ENCODE results near the gene INF2.

The INF2 gene

GRCh38 chr14:104676694-104677511 lies 12.5 kb upstream of the INF2 start:
- ChIA-PET POLR2A (interaction anchor here (0.6 to 0.7 kb wide), 4 partner anchors 12 to 580 kb away, joined by 3 to 9 read pairs (median 6); no protein-coding TSS in a partner anchor), CTCF (interaction anchor here (1.1 to 2.5 kb wide), 7 partner anchors 11 to 46 kb away, joined by 3 to 9 read pairs (median 5); no protein-coding TSS in a partner anchor)

DNA sequence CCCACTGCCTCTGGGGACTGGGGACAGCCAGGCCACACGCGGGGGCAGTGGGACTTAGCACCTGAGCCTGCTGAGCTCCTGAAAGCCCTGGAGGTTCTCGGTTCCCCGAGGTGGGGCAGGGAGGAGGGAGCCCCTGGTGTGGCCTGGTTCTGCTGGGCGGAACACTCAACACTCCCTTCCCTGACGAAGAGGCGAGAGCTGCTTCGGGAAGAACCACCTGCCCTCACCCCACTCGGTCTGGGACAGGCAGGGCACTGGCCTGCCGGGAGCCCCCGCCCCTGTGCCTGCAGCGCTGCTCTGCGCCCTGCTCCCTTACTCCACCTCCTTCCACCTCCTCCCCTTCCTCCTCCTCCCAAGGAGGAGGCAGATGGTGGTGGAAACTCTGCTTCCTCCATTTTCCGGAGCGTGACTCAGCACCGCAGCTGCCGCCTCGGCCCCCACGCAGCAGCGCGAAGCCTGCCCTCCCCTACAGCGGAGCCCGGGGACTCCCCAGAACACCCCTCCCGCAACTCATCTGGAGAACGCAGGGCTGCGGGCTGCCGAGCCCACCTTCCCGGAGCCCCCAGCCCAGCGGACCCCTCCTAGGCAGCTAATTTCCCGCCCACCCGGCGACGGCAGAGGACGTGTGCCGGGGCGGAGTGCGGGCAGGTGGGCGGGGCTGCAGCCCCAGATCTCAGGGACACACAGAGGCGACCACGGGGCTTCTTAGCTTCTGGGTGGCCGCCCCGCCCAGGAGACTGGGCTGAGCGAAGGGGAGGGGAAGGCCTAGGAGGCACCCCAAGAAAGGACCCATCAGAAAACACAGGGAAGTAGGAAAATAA lies 11.7 kb upstream of the INF2 start:
- TF ChIP-seq CTCF (IDR thresholded peaks at IDR 0.05; ENCODE audit: control extremely low read depth, extremely low read depth, low read depth, missing control alignments), result no peak
- ChIA-PET POLR2A (interaction anchor here (0.6 kb wide), 1 partner anchor 581 kb away, joined by 5 read pairs; no protein-coding TSS in a partner anchor), CTCF (interaction anchor here (1.1 to 2.5 kb wide), 8 partner anchors 12 to 45 kb away, joined by 3 to 9 read pairs (median 5); no protein-coding TSS in a partner anchor)
- DNase-seq (ENCODE audit: extremely low spot score), result peak; percentile 83

More at GRCh38 chr14:104676694-104677511, 12.5 kb upstream of the INF2 start:
- TF ChIP-seq CTCF (IDR thresholded peaks at IDR 0.05; ENCODE audit: control extremely low read depth, extremely low read depth, low read depth, missing control alignments), result no peak
- DNase-seq (ENCODE audit: extremely low spot score), result peak; percentile 77

- POLR2A ChIA-PET, result no interaction called here
- no peak for DNase-seq (ENCODE audit: extremely low spot score)
- no peak for TF ChIP-seq CTCF (IDR thresholded peaks at IDR 0.05; ENCODE audit: control extremely low read depth, extremely low read depth, low read depth, missing control alignments)
- CTCF ChIA-PET, result interaction anchor here (1.1 to 2.5 kb wide), 6 partner anchors 13 to 45 kb away, joined by 3 to 9 read pairs (median 6); no protein-coding TSS in a partner anchor
Observed at GRCh38 chr14:104678346-104678745, 11.1 kb upstream of the INF2 start.

DNA sequence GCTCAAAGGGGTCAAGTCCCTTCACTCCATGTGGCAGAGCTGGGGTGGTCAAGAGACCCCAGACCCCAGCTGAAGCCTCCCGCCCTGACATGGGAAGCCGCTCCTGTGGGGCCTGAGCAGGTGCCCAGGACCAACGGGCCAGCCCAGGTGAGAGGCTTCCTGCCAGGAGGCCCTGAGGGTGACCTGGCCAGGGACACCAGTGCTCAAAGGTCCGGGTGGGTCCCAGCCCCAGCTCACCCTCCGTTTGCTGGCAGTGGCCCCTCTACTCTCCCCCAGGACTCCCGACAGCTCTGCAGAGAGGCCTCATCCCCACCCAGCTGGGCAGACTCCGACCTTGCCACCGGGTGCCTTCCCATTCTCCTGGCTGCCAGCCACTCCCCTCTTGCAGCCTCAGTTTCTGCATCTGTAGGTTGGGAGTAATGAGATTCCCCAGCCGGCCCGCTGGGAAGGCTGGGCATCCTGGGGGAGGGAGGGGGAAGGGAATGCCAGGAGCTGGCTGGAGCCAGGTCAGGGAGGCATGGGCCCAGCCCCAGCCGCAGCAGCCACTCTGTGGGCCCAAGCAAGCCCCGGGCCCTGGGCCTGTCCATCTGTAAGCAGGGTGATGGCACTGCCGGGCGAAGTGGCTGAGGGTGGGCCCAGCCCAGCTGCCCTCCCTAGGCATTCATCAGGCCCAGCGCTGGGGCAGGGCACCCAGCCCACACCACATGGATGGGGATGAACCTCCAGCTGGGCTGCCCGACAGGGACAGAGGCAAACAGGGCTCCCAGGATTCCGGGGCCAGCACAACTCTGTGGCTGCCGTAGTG lies 10.3 kb upstream of the INF2 start:
- no peak for TF ChIP-seq CTCF (IDR thresholded peaks at IDR 0.05; ENCODE audit: control extremely low read depth, extremely low read depth, low read depth, missing control alignments)
- DNase-seq (ENCODE audit: extremely low spot score), result no peak
- ChIA-PET CTCF (interaction anchor here (2.0 to 2.5 kb wide), 4 partner anchors 13 to 31 kb away, joined by 6 to 9 read pairs (median 8); no protein-coding TSS in a partner anchor), POLR2A (no interaction called here)

DNA sequence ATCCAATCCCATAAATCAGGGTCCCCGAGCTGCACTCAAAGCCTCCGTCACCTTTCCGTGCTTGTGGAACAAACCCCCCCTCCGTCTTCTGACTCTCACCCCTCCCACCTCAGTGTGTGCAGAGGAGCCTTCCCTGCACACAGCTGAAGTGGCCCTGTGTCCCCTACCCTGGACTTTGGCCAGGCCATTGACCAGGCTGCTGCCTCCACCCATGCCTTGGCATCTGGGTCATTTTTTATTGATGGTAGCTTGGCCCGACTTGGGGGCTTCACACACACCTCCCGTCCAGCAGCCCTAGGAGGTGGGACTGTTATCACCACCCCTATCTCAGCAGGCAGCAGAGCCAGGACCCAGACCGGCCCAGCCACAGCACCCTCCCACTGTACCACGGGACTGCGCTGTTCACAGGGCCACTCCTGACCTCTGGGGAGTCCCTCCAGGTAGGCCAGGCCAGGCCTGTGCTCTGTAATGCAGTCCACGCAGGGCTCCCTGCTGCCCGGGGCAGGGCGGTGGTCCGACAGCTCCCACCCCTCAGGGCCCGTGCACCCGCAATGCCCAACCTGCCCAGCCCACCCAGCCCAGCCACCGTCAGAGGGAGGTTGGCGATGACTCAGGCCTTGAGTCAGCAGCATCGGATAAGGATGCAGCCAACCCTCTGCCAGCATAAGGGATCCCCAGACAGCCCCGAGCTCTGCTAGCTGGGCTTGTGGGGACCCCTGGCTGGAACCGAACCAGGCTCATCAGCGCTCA lies 9.2 kb upstream of the INF2 start:
- DNase-seq (ENCODE audit: extremely low spot score), result no peak
- TF ChIP-seq CTCF (IDR thresholded peaks at IDR 0.05; ENCODE audit: control extremely low read depth, extremely low read depth, low read depth, missing control alignments), result no peak
- POLR2A ChIA-PET, result no interaction called here
- CTCF ChIA-PET, result interaction anchor here (0.9 to 2.4 kb wide), 8 partner anchors 15 to 70 kb away, joined by 3 to 14 read pairs (median 5); no protein-coding TSS in a partner anchor
